ENCODE results near the gene UGP2. TPM values are rescaled to one million over a fixed set of nuclear protein-coding genes. Genes with fewer than 3 reads are reported as not detected.

Gene UGP2
- total and polyA plus RNA-seq, 2 of the 4 experiments (the other 2 are of a cell fraction) = 45.0 to 58.8 TPM

DNA sequence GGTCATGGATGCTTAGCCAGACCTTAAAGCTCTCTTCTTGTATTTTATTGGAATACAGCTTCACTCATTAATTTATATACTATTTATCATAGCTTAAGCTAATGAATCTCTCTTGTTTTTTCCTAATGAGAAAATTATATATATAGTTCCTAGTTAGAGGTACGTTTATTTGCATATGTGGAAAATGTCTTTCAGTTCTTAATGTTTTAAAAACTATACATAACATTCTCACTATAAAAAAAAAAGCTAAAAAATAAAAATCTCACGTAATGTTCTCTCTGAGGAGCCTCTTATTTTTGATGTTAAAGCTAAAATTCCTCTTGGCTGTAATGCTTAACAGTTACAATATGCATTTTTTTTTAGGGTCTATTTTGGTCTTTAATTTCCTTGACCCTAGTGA is 16.6 kb downstream of the UGP2 start:
- TF ChIP-seq, protein P1, sequence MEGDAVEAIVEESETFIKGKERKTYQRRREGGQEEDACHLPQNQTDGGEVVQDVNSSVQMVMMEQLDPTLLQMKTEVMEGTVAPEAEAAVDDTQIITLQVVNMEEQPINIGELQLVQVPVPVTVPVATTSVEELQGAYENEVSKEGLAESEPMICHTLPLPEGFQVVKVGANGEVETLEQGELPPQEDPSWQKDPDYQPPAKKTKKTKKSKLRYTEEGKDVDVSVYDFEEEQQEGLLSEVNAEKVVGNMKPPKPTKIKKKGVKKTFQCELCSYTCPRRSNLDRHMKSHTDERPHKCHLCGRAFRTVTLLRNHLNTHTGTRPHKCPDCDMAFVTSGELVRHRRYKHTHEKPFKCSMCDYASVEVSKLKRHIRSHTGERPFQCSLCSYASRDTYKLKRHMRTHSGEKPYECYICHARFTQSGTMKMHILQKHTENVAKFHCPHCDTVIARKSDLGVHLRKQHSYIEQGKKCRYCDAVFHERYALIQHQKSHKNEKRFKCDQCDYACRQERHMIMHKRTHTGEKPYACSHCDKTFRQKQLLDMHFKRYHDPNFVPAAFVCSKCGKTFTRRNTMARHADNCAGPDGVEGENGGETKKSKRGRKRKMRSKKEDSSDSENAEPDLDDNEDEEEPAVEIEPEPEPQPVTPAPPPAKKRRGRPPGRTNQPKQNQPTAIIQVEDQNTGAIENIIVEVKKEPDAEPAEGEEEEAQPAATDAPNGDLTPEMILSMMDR (conservative IDR thresholded peaks at IDR 0.05; ENCODE audit: low read depth, low read length) = no peak
- no peak for TF ChIP-seq FOS (IDR thresholded peaks at IDR 0.05; ENCODE audit: low read depth, low read length)
- no peak for TF ChIP-seq NFE2L2 (IDR thresholded peaks at IDR 0.05; ENCODE audit: low read depth, low read length)
- TF ChIP-seq POLR2A (IDR thresholded peaks at IDR 0.05; ENCODE audit: low read depth, low read length) = no peak
- no peak for TF ChIP-seq RFX5 (IDR thresholded peaks at IDR 0.05; ENCODE audit: low read depth, low read length)
- TF ChIP-seq, protein P2, sequence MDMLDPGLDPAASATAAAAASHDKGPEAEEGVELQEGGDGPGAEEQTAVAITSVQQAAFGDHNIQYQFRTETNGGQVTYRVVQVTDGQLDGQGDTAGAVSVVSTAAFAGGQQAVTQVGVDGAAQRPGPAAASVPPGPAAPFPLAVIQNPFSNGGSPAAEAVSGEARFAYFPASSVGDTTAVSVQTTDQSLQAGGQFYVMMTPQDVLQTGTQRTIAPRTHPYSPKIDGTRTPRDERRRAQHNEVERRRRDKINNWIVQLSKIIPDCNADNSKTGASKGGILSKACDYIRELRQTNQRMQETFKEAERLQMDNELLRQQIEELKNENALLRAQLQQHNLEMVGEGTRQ (IDR thresholded peaks at IDR 0.05; ENCODE audit: low read depth, low read length) = no peak
- TF ChIP-seq RAD21 (IDR thresholded peaks at IDR 0.05; ENCODE audit: low read length) = no peak
- TF ChIP-seq, protein P3, sequence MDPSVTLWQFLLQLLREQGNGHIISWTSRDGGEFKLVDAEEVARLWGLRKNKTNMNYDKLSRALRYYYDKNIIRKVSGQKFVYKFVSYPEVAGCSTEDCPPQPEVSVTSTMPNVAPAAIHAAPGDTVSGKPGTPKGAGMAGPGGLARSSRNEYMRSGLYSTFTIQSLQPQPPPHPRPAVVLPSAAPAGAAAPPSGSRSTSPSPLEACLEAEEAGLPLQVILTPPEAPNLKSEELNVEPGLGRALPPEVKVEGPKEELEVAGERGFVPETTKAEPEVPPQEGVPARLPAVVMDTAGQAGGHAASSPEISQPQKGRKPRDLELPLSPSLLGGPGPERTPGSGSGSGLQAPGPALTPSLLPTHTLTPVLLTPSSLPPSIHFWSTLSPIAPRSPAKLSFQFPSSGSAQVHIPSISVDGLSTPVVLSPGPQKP (IDR thresholded peaks at IDR 0.05; ENCODE audit: borderline replicate concordance, low read depth, low read length) = no peak
- TF ChIP-seq BHLHE40 (IDR thresholded peaks at IDR 0.05; ENCODE audit: low read depth, low read length) = no peak
- no peak for TF ChIP-seq SMC3 (IDR thresholded peaks at IDR 0.05; ENCODE audit: low read depth, low read length)
- no peak for TF ChIP-seq RCOR1 (IDR thresholded peaks at IDR 0.05; ENCODE audit: insufficient replicate concordance, low read length)
- TF ChIP-seq CHD1 (IDR thresholded peaks at IDR 0.05; ENCODE audit: low read depth, low read length) = no peak
- no peak for TF ChIP-seq MAFK (IDR thresholded peaks at IDR 0.05; ENCODE audit: low read depth, low read length)
- Histone ChIP-seq H4K5ac (ENCODE audit: low read depth, low read length) (no peak overlapping the region), H3K4ac (ENCODE audit: low read depth, low read length) (no peak overlapping the region), H2AK9ac (replicated peaks; ENCODE audit: low read depth, low read length, poor library complexity) (no peak overlapping the region), H2BK5ac (ENCODE audit: low read depth, low read length, poor library complexity, severe bottlenecking) (no peak overlapping the region), H2AFZ (replicated peaks; ENCODE audit: low read length, poor library complexity) (no peak overlapping the region), H3K4me3 (ENCODE audit: insufficient read depth, low read depth, low read length) (no peak overlapping the region), H2BK120ac (ENCODE audit: low read depth, low read length) (no peak overlapping the region), H3K9ac (ENCODE audit: low read depth, low read length) (no peak overlapping the region), H4K20me1 (ENCODE audit: insufficient read depth, low read length) (peaks cover 19% of the 10 kb centered on the region; the same call in 1 of the 2 replicates), H3K4me1 (ENCODE audit: control insufficient read depth, insufficient read depth, low read length) (peaks cover 12% of the 10 kb centered on the region), H3K23ac (ENCODE audit: low read depth, low read length) (no peak overlapping the region), H3K36me3 (ENCODE audit: control insufficient read depth, insufficient read depth, low read length) (peaks cover 27% of the 10 kb centered on the region), H2BK20ac (ENCODE audit: low read depth, low read length) (no peak overlapping the region), H2BK15ac (ENCODE audit: low read depth, low read length) (no peak overlapping the region), H3K9me3 (ENCODE audit: control insufficient read depth, insufficient read depth, low read length) (no peaks in the 10 kb centered on the region), H3K27ac (ENCODE audit: insufficient read depth, low read length) (no peak overlapping the region), H4K91ac (ENCODE audit: insufficient read depth, low read depth, low read length) (no peak overlapping the region), H4K8ac (ENCODE audit: low read depth in 2 of 2, low read length in 2 of 2) (no peak overlapping the region), H3K56ac (ENCODE audit: extremely low read depth, insufficient read depth, low read length) (no peak overlapping the region), H3K27me3 (ENCODE audit: control insufficient read depth, insufficient read depth, low read length) (no peaks in the 10 kb centered on the region), H2AK5ac (ENCODE audit: low read depth, low read length) (no peak overlapping the region), H3K79me1 (ENCODE audit: low read depth in 1 of 2, low read length in 2 of 2) (peaks cover 17 to 41% of the 10 kb centered on the region in 2 experiments), H3K4me2 (ENCODE audit: low read depth, low read length) (no peak overlapping the region), H3K9me1 (ENCODE audit: insufficient read depth, low read length) (no peaks in the 10 kb centered on the region), H3K14ac (replicated peaks; ENCODE audit: low read depth, low read length) (no peak overlapping the region), H3K18ac (ENCODE audit: low read depth, low read length) (no peak overlapping the region)
- WGBS, 2 experiments (ENCODE audit: extremely low coverage in 2 of 2, insufficient read length in 1 of 2) = no CpG with 5 or more reads among the region's 2 CpGs
- dilution Hi-C loops (cut with HindIII; ENCODE audit: low sequenced_read_pairs, unreplicated experiment) = loop anchor here (25.0 kb wide), 1 partner anchor 171 kb away; no protein-coding TSS in a partner anchor
- DNase-seq (no peak), ATAC-seq (ENCODE audit: low read depth) (no peak)
- no TSS peak for BruUV-seq (replicated peaks)
- in situ Hi-C loops (cut with MboI; ENCODE audit: low sequenced_read_pairs) = loop anchor here (10.0 kb wide), 2 partner anchors 163 to 253 kb away; no protein-coding TSS in a partner anchor
- ChIA-PET CTCF (interaction anchor here (1.5 kb wide), 1 partner anchor 159 kb away, joined by 4 read pairs; no protein-coding TSS in a partner anchor), POLR2A (ENCODE audit: unreplicated experiment) (no interaction called here)
- intact Hi-C loops (cut with micrococcal nuclease) = no loop called here
